ENCODE data around the gene FLNC.

Gene FLNC

GRCh38 chr7:128840326-128841170 lies 10.3 kb downstream of the FLNC start:
- no peak for TF ChIP-seq CTCF (IDR thresholded peaks at IDR 0.05; ENCODE audit: low read depth, low read length, missing control alignments)
- no peak for DNase-seq (ENCODE audit: extremely low read depth, low read depth)
- no peak overlapping the region for H3K4me3 ChIP-seq (replicated peaks; ENCODE audit: low read depth, low read length)

GRCh38 chr7:128841171-128841690 lies 11.0 kb downstream of the FLNC start:
- no peak for TF ChIP-seq CTCF (IDR thresholded peaks at IDR 0.05; ENCODE audit: low read depth, low read length, missing control alignments)
- no peak for DNase-seq (ENCODE audit: extremely low read depth, low read depth)
- no peak overlapping the region for H3K4me3 ChIP-seq (replicated peaks; ENCODE audit: low read depth, low read length)

DNA sequence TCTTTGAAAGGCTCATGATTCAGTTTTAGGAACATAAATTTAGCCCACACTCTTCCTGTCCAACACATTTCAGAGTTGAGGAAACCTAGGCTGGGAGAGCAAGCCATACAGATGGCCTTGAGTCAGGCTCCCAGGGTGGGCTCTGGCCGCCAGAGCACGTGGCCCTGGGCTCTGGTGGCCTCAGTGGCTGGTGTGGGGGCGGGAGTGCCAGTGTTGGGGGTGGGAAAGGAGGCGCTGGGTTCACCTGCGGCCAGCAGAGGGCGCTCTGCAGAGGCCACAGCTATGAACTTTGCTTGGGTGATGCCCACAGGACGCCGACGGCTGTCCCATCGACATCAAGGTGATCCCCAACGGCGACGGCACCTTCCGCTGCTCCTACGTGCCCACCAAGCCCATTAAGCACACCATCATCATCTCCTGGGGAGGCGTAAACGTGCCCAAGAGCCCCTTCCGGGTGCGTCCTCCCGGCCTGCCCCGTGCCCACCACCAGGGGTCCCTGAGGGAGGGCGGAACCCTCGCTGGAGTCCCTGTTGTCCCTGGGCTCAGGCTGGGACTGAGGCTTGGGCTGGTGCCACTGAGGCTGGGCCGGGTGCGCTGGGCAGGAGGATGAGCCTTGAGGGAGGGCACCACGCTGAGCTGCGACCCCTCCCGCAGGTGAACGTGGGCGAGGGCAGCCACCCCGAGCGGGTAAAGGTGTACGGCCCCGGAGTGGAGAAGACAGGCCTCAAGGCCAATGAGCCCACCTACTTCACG lies 11.9 kb downstream of the FLNC start:
- no peak overlapping the region for H3K4me3 ChIP-seq (replicated peaks; ENCODE audit: low read depth, low read length)
- TF ChIP-seq CTCF (IDR thresholded peaks at IDR 0.05; ENCODE audit: low read depth, low read length, missing control alignments) = peak; percentile 69

DNA sequence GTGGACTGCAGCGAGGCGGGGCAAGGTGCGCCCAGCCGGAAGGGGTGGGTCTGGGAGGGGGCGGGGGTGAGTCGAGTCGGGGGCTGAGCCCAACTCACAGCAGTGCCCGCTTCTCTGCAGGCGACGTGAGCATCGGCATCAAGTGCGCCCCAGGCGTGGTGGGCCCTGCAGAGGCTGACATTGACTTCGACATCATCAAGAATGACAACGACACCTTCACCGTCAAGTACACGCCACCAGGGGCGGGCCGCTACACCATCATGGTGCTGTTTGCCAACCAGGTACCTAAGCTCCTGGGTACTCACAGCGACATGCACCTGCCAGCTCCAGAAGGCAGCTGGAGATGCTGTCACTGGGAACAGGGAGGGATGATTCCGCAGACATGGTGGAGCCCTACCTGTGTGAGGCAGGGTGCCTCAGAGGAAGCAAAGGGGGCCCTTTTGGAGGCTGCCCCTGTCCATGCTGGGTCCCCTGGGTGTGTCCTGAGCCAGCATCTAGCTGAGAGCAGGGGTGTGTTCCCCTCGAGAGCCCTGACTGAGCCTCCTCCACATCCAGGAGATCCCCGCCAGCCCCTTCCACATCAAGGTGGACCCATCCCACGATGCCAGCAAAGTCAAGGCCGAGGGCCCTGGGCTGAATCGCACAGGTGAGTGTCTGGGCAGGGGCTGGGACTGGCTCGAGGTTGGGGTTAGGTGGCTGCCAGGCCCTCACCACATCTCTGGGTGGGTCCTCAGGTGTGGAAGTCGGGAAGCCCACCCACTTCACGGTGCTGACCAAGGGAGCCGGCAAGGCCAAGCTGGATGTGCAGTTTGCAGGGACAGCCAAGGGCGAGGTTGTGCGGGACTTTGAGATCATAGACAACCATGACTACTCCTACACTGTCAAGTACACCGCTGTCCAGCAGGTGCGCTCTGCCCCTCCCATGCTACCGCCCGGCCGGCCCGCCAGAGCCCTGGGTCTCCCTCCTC lies 12.8 kb downstream of the FLNC start:
- no peak for DNase-seq (ENCODE audit: extremely low read depth, low read depth)
- TF ChIP-seq CTCF (IDR thresholded peaks at IDR 0.05; ENCODE audit: low read depth, low read length, missing control alignments) = no peak
- no peak overlapping the region for H3K4me3 ChIP-seq (replicated peaks; ENCODE audit: low read depth, low read length)

More for the DNA sequence above, 11.9 kb downstream of the FLNC start:
- no peak for DNase-seq (ENCODE audit: extremely low read depth, low read depth)

GRCh38 chr7:128843938-128844621 lies 13.9 kb downstream of the FLNC start:
- no peak for DNase-seq (ENCODE audit: extremely low read depth, low read depth)
- no peak overlapping the region for H3K4me3 ChIP-seq (replicated peaks; ENCODE audit: low read depth, low read length)
- no peak for TF ChIP-seq CTCF (IDR thresholded peaks at IDR 0.05; ENCODE audit: low read depth, low read length, missing control alignments)
